Sigmoid colon (tissue), 4 donors: Measurements from ENCODE around the gene PAF1.

Experiments used
- CTCF ChIP-seq, 4 experiments: fragments of 450-650 bp in 3 of 4; fragments of 200-600 bp in 1 of 4; IDR thresholded peaks; one replicate each; pipeline ENCODE4 v1.5.1; 2016 to 2019; ENCODE audit warnings: antibody characterized with exemption in 4 of 4, mild to moderate bottlenecking in 3 of 4, moderate library complexity in 2 of 4
- EP300 ChIP-seq, 4 donors: sonication (generic); formaldehyde crosslinking; IDR thresholded peaks; one replicate each; pipeline ENCODE4 v1.6.1; 2017; ENCODE audit warnings: antibody characterized with exemption in 4 of 4
- POLR2A ChIP-seq, 2 donors: fragments of 450-650 bp; IDR thresholded peaks; one replicate each; pipeline ENCODE4 v1.6.1; 2016; ENCODE audit warnings: antibody characterized with exemption in 2 of 2, mild to moderate bottlenecking in 2 of 2, moderate library complexity in 2 of 2
- POLR2AphosphoS5 ChIP-seq, 4 donors: sonication (generic); formaldehyde crosslinking; IDR thresholded peaks; one replicate each; pipeline ENCODE4 v1.6.1; 2017; ENCODE audit warnings: antibody characterized with exemption in 4 of 4

GRCh38 chr19:39419003-39419402, 28.1 kb upstream of the PAF1 start:
- TF ChIP-seq CTCF (IDR thresholded peaks at IDR 0.05) (no peak), POLR2A (IDR thresholded peaks at IDR 0.05) (no peak), POLR2AphosphoS5 (IDR thresholded peaks at IDR 0.05) (no peak), EP300 (IDR thresholded peaks at IDR 0.05) (no peak)
